ENCODE measurements around the gene FFAR4.
"Not testable (repeated sequence)": the region's sequence is repeated elsewhere in the genome, so short reads cannot be mapped to it uniquely, and the experiment has no call there.

The FFAR4 gene

GRCh38 chr10:93566435-93567276, at the start of gene FFAR4:
FFAR4 (plus strand) TSS chr10:93566665; CDS start chr10:93566721, 56 bp downstream.
- DNase-seq (ENCODE audit: low read depth in 2 of 2) = no peak

GRCh38 chr10:93518531-93518930, 47.9 kb upstream of the FFAR4 start:
- no peak for DNase-seq (ENCODE audit: low read depth in 2 of 2)

- DNase-seq (ENCODE audit: low read depth in 2 of 2) = no peak
These were observed 31.2 kb upstream of the FFAR4 start for GRCh38 chr10:93535293-93535692.

GRCh38 chr10:93540871-93541270, 25.6 kb upstream of the FFAR4 start:
- DNase-seq (ENCODE audit: low read depth in 2 of 2) = not testable (repeated sequence)

GRCh38 chr10:93541402-93542357, 24.8 kb upstream of the FFAR4 start:
- DNase-seq (ENCODE audit: low read depth in 2 of 2) = peak in 1 of 2 donors; percentile 7

- no peak for DNase-seq (ENCODE audit: low read depth in 2 of 2)
These were observed 24.1 kb upstream of the FFAR4 start for GRCh38 chr10:93542358-93542791.

GRCh38 chr10:93546995-93547394, 19.5 kb upstream of the FFAR4 start:
- not testable (repeated sequence) for DNase-seq (ENCODE audit: low read depth in 2 of 2)

GRCh38 chr10:93547522-93547921, 18.9 kb upstream of the FFAR4 start:
- DNase-seq (ENCODE audit: low read depth in 2 of 2) = no peak

- DNase-seq (ENCODE audit: low read depth in 2 of 2) = no peak
These were observed 17.9 kb upstream of the FFAR4 start for GRCh38 chr10:93548376-93549071.

- DNase-seq (ENCODE audit: low read depth in 2 of 2) = no peak
These were observed 15.9 kb upstream of the FFAR4 start for GRCh38 chr10:93550606-93551005.

GRCh38 chr10:93552780-93553179, 13.7 kb upstream of the FFAR4 start:
- DNase-seq (ENCODE audit: low read depth in 2 of 2) = no peak

GRCh38 chr10:93553482-93554315, 12.8 kb upstream of the FFAR4 start:
- no peak for DNase-seq (ENCODE audit: low read depth in 2 of 2)

- DNase-seq (ENCODE audit: low read depth in 2 of 2) = no peak
These were observed 12.2 kb upstream of the FFAR4 start for GRCh38 chr10:93554316-93554663.

GRCh38 chr10:93554760-93555432, 11.6 kb upstream of the FFAR4 start:
- DNase-seq (ENCODE audit: low read depth in 2 of 2) = peak; percentile 18 to 33

- DNase-seq (ENCODE audit: low read depth in 2 of 2) = no peak
These were observed 7.0 kb upstream of the FFAR4 start for GRCh38 chr10:93559490-93559889.

GRCh38 chr10:93560541-93560940, 5.9 kb upstream of the FFAR4 start:
- no peak for DNase-seq (ENCODE audit: low read depth in 2 of 2)

GRCh38 chr10:93565446-93565845, 1.0 kb upstream of the FFAR4 start:
- no peak for DNase-seq (ENCODE audit: low read depth in 2 of 2)

- no peak for DNase-seq (ENCODE audit: low read depth in 2 of 2)
These were observed 1.0 kb downstream of the FFAR4 start for GRCh38 chr10:93567277-93568104.

GRCh38 chr10:93568105-93568390, 1.6 kb downstream of the FFAR4 start:
- no peak for DNase-seq (ENCODE audit: low read depth in 2 of 2)

- no peak for DNase-seq (ENCODE audit: low read depth in 2 of 2)
These were observed 3.9 kb downstream of the FFAR4 start for GRCh38 chr10:93570383-93570782.
